GM23338 (cell line): Measurements from ENCODE around the gene SNRPD2. TPM values are rescaled to one million over a fixed set of nuclear protein-coding genes. Genes with fewer than 3 reads are reported as not detected.
A peak's percentile ranks its signal among the peaks of the same experiment; 100 is the strongest.

Source experiments
- ATAC-seq: fragments of 200-7000 bp; cut with Tn5 transposase; 3 replicates; pipeline ENCODE4 v1.9.1; 2020
- DNase-seq: peaks from one replicate; pipeline ENCODE4 v3.0.0-alpha.2; 2015; ENCODE audit warnings: low spot score
- H2AFZ ChIP-seq: fragments of 200-600 bp; sonication (generic); 2 replicates; pipeline ENCODE4 v1.8.0; 2016; ENCODE audit warnings: antibody characterized with exemption, mild to moderate bottlenecking, moderate library complexity
- H3F3A ChIP-seq: fragments of 200-600 bp; sonication (generic); replicated peaks from 2 replicates; pipeline ENCODE4 v1.8.0; 2017; ENCODE audit warnings: antibody characterized with exemption, mixed run types, low read depth
- H3K27ac ChIP-seq: fragments of 200-600 bp; sonication (generic); 2 replicates; pipeline ENCODE4 v1.6.1; 2016; ENCODE audit warnings: low read depth
- H3K27me3 ChIP-seq: fragments of 200-600 bp; sonication (generic); 2 replicates; pipeline ENCODE4 v1.8.0; 2016; ENCODE audit warnings: mild to moderate bottlenecking, mixed run types, moderate library complexity; ENCODE audit not compliant: insufficient read depth
- H3K36me3 ChIP-seq: fragments of 200-600 bp; sonication (generic); 2 replicates; pipeline ENCODE4 v1.8.0; 2016; ENCODE audit warnings: mild to moderate bottlenecking; ENCODE audit not compliant: insufficient read depth
- H3K4me1 ChIP-seq: fragments of 200-600 bp; sonication (generic); 2 replicates; pipeline ENCODE4 v1.8.0; 2016; ENCODE audit warnings: mild to moderate bottlenecking, moderate library complexity; ENCODE audit not compliant: insufficient read depth
- H3K4me2 ChIP-seq: fragments of 200-600 bp; sonication (generic); 2 replicates; pipeline ENCODE4 v1.7.1; 2017; ENCODE audit warnings: mixed run types
- H3K4me3 ChIP-seq: fragments of 200-600 bp; sonication (generic); 2 replicates; pipeline ENCODE4 v1.6.1; 2016; ENCODE audit warnings: mixed run types
- H3K79me2 ChIP-seq: fragments of 200-600 bp; sonication (generic); replicated peaks from 2 replicates; pipeline ENCODE4 v1.8.0; 2017; ENCODE audit warnings: mild to moderate bottlenecking; ENCODE audit not compliant: insufficient read depth
- H3K9me2 ChIP-seq: fragments of 200-600 bp; sonication (generic); 2 replicates; pipeline ENCODE4 v1.8.0; 2017; ENCODE audit not compliant: insufficient read depth
- H4K20me1 ChIP-seq: fragments of 200-600 bp; sonication (generic); replicated peaks from 2 replicates; pipeline ENCODE4 v1.8.0; 2017; ENCODE audit warnings: mild to moderate bottlenecking; ENCODE audit not compliant: insufficient read depth
- H3K27ac Mint-ChIP-seq: 2 replicates; pipeline ENCODE4 v1.8.0; 2020; ENCODE audit warnings: inconsistent platforms, mild to moderate bottlenecking, moderate library complexity, mixed read lengths
- H3K27me3 Mint-ChIP-seq: 3 replicates; pipeline ENCODE4 v1.8.0; 2022; ENCODE audit warnings: low read depth, mild to moderate bottlenecking, moderate library complexity, mixed read lengths, inconsistent platforms; ENCODE audit not compliant: insufficient read depth, poor library complexity
- H3K36me3 Mint-ChIP-seq: 3 replicates; pipeline ENCODE4 v1.8.0; 2021; ENCODE audit warnings: low read depth, mild to moderate bottlenecking, inconsistent platforms, moderate library complexity, mixed read lengths
- H3K4me1 Mint-ChIP-seq: 3 replicates; pipeline ENCODE4 v1.8.0; 2020; ENCODE audit warnings: mild to moderate bottlenecking, inconsistent platforms, mixed read lengths
- H3K4me3 Mint-ChIP-seq: 3 replicates; pipeline ENCODE4 v1.8.0; 2021; ENCODE audit warnings: moderate library complexity, mild to moderate bottlenecking, inconsistent platforms, mixed read lengths
- H3K9me3 Mint-ChIP-seq: 3 replicates; pipeline ENCODE4 v1.8.0; 2020; ENCODE audit warnings: moderate library complexity, mild to moderate bottlenecking, inconsistent platforms, mixed read lengths
- EZH2 ChIP-seq: fragments of 200-600 bp; sonication (generic); IDR thresholded peaks from one replicate; pipeline ENCODE4 v1.8.0; 2017; ENCODE audit warnings: antibody characterized with exemption, mild to moderate bottlenecking, low read depth; ENCODE audit not compliant: unreplicated experiment
- JUNB ChIP-seq: IDR thresholded peaks from one replicate; pipeline ENCODE4 v1.6.1; 2016; ENCODE audit warnings: antibody characterized with exemption; ENCODE audit not compliant: unreplicated experiment
- ZNF114 ChIP-seq: fragments of 250-450 bp; sonication (Bioruptor Pico); IDR thresholded peaks from 2 replicates; pipeline ENCODE4 v1.5.0; 2020; ENCODE audit warnings: mild to moderate bottlenecking, moderate library complexity
- ZNF331 ChIP-seq: fragments of 250-450 bp; sonication (Bioruptor Pico); IDR thresholded peaks from 2 replicates; pipeline ENCODE4 v1.5.0; 2020; ENCODE audit warnings: low read depth, mild to moderate bottlenecking, moderate library complexity
- polyA plus RNA-seq: library from polyadenylated mRNA; unstranded; fragments of >200 nt; fragmentation: Nextera tagmentation; extraction: Ambion mirVana; gene quantifications from 2 replicates; pipeline ENCODE4 v1.2.1, GENCODE V29; 2016
- total RNA-seq: library from RNA; depleted of rRNA; stranded (reverse); fragments of >200 nt; shearing (Covaris generic); gene quantifications from 2 replicates; pipeline ENCODE4 v1.2.3, GENCODE V29; 2014
- TF ChIP-seq, protein P1 (sequence below): fragments of 250-450 bp; sonication (Bioruptor Pico); IDR thresholded peaks from 2 replicates; pipeline ENCODE4 v1.5.0; 2020; ENCODE audit warnings: mild to moderate bottlenecking, moderate library complexity
- TF ChIP-seq, protein P2 (sequence below): IDR thresholded peaks from 2 replicates; pipeline ENCODE4 v1.6.1; 2016; ENCODE audit warnings: antibody characterized with exemption

The SNRPD2 gene
- total and polyA plus RNA-seq, 2 experiments from 2014 or later: 169 to 1,375 TPM

GRCh38 chr19:45710356-45711130 is 18.8 kb upstream of the SNRPD2 start:
- peaks cover 33% of the 10 kb centered on the region for H3K79me2 ChIP-seq
- H4K20me1 ChIP-seq: peaks cover 6% of the 10 kb centered on the region
- H3K4me1 ChIP-seq: peaks cover 2% of the 10 kb centered on the region; the same call in 1 of the 2 replicates
- H3F3A ChIP-seq: 0 out of 2 replicates have a peak, but pooled peaks cover 3% of the 10 kb centered on the region
- TF ChIP-seq, protein P1, sequence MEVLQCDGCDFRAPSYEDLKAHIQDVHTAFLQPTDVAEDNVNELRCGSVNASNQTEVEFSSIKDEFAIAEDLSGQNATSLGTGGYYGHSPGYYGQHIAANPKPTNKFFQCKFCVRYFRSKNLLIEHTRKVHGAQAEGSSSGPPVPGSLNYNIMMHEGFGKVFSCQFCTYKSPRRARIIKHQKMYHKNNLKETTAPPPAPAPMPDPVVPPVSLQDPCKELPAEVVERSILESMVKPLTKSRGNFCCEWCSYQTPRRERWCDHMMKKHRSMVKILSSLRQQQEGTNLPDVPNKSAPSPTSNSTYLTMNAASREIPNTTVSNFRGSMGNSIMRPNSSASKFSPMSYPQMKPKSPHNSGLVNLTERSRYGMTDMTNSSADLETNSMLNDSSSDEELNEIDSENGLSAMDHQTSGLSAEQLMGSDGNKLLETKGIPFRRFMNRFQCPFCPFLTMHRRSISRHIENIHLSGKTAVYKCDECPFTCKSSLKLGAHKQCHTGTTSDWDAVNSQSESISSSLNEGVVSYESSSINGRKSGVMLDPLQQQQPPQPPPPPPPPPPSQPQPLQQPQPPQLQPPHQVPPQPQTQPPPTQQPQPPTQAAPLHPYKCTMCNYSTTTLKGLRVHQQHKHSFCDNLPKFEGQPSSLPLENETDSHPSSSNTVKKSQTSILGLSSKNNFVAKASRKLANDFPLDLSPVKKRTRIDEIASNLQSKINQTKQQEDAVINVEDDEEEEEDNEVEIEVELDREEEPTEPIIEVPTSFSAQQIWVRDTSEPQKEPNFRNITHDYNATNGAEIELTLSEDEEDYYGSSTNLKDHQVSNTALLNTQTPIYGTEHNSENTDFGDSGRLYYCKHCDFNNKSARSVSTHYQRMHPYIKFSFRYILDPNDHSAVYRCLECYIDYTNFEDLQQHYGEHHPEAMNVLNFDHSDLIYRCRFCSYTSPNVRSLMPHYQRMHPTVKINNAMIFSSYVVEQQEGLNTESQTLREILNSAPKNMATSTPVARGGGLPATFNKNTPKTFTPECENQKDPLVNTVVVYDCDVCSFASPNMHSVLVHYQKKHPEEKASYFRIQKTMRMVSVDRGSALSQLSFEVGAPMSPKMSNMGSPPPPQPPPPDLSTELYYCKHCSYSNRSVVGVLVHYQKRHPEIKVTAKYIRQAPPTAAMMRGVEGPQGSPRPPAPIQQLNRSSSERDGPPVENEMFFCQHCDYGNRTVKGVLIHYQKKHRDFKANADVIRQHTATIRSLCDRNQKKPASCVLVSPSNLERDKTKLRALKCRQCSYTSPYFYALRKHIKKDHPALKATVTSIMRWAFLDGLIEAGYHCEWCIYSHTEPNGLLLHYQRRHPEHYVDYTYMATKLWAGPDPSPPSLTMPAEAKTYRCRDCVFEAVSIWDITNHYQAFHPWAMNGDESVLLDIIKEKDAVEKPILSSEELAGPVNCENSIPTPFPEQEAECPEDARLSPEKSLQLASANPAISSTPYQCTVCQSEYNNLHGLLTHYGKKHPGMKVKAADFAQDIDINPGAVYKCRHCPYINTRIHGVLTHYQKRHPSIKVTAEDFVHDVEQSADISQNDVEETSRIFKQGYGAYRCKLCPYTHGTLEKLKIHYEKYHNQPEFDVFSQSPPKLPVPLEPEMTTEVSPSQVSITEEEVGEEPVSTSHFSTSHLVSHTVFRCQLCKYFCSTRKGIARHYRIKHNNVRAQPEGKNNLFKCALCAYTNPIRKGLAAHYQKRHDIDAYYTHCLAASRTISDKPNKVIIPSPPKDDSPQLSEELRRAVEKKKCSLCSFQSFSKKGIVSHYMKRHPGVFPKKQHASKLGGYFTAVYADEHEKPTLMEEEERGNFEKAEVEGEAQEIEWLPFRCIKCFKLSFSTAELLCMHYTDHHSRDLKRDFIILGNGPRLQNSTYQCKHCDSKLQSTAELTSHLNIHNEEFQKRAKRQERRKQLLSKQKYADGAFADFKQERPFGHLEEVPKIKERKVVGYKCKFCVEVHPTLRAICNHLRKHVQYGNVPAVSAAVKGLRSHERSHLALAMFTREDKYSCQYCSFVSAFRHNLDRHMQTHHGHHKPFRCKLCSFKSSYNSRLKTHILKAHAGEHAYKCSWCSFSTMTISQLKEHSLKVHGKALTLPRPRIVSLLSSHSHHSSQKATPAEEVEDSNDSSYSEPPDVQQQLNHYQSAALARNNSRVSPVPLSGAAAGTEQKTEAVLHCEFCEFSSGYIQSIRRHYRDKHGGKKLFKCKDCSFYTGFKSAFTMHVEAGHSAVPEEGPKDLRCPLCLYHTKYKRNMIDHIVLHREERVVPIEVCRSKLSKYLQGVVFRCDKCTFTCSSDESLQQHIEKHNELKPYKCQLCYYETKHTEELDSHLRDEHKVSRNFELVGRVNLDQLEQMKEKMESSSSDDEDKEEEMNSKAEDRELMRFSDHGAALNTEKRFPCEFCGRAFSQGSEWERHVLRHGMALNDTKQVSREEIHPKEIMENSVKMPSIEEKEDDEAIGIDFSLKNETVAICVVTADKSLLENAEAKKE: no peak
- TF ChIP-seq, protein P2, sequence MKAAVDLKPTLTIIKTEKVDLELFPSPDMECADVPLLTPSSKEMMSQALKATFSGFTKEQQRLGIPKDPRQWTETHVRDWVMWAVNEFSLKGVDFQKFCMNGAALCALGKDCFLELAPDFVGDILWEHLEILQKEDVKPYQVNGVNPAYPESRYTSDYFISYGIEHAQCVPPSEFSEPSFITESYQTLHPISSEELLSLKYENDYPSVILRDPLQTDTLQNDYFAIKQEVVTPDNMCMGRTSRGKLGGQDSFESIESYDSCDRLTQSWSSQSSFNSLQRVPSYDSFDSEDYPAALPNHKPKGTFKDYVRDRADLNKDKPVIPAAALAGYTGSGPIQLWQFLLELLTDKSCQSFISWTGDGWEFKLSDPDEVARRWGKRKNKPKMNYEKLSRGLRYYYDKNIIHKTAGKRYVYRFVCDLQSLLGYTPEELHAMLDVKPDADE: no peak
- no peak for TF ChIP-seq EZH2
- no peak for TF ChIP-seq JUNB
- TF ChIP-seq ZNF114 (CRISPR knock-in tag): no peak
- TF ChIP-seq ZNF331 (CRISPR knock-in tag): no peak
- no peaks in the 10 kb centered on the region for H3K9me2 ChIP-seq
- no peaks in the 10 kb centered on the region for H3K36me3 ChIP-seq
- H3K27ac ChIP-seq: peak overlapping the region; percentile 53; the same call in 1 of the 2 replicates
- H3K4me2 ChIP-seq: no peak overlapping the region
- Mint-ChIP-seq H3K9me3 (no peaks in the 10 kb centered on the region), H3K4me3 (no peak overlapping the region; the same call in 2 of the 3 replicates), H3K27me3 (peaks cover 14% of the 10 kb centered on the region), H3K36me3 (peaks cover 13% of the 10 kb centered on the region), H3K27ac (peak overlapping the region; percentile 49; the same call in 1 of the 2 replicates), H3K4me1 (peaks cover 24% of the 10 kb centered on the region)
- no peak overlapping the region for H2AFZ ChIP-seq
- ATAC-seq (no peak), DNase-seq (no peak)
- H3K27me3 ChIP-seq: no peaks in the 10 kb centered on the region
- no peak overlapping the region for H3K4me3 ChIP-seq
